Measurements from ENCODE around the gene ZNF800.

ZNF800 gene

GRCh38 chr7:127342596-127342995 is 49.9 kb downstream of the ZNF800 start:
- TF ChIP-seq CTCF (IDR thresholded peaks at IDR 0.05), result no peak

GRCh38 chr7:127338122-127338521 is 54.4 kb downstream of the ZNF800 start:
- no peak for TF ChIP-seq CTCF (IDR thresholded peaks at IDR 0.05)

- TF ChIP-seq CTCF (IDR thresholded peaks at IDR 0.05), result no peak
Observed at GRCh38 chr7:127337581-127337980, 54.9 kb downstream of the ZNF800 start.

- TF ChIP-seq CTCF (IDR thresholded peaks at IDR 0.05), result no peak
Observed at GRCh38 chr7:127336458-127336857, 56.0 kb downstream of the ZNF800 start.

GRCh38 chr7:127332880-127333279 is 59.6 kb downstream of the ZNF800 start:
- no peak for TF ChIP-seq CTCF (IDR thresholded peaks at IDR 0.05)

GRCh38 chr7:127330070-127330469 is 62.4 kb downstream of the ZNF800 start:
- TF ChIP-seq CTCF (IDR thresholded peaks at IDR 0.05), result no peak

GRCh38 chr7:127322832-127323493 is 69.5 kb downstream of the ZNF800 start:
- TF ChIP-seq CTCF (IDR thresholded peaks at IDR 0.05), result no peak

- TF ChIP-seq CTCF (IDR thresholded peaks at IDR 0.05), result no peak
Observed at GRCh38 chr7:127322351-127322750, 70.2 kb downstream of the ZNF800 start.

Data from LNCAP (cell line).